Naive thymus-derived CD4-positive, alpha-beta T cell (primary cell): ENCODE data around the gene GRAMD2A. TPM values are rescaled to one million over a fixed set of nuclear protein-coding genes. Genes with fewer than 3 reads are reported as not detected.

ENCODE experiments used
- ATAC-seq: fragments of 150-1000 bp; cut with Tn5 transposase; 2 replicates; pipeline ENCODE4 v1.10.0; 2021; ENCODE audit warnings: mild to moderate bottlenecking, moderate library complexity
- CTCF ChIA-PET: fragments of 350-600 bp; sonication (Branson Sonifier 250); formaldehyde crosslinking; loops from one replicate; lab custom pipeline; 2021; ENCODE audit warnings: antibody characterized with exemption; lab: Charles Lee
- POLR2A ChIA-PET: fragments of 350-600 bp; sonication (Branson Sonifier 250); formaldehyde crosslinking; loops from one replicate; lab custom pipeline; 2021; ENCODE audit warnings: antibody characterized with exemption, inconsistent platforms; lab: Charles Lee
- DNase-seq, 9 donors: peaks; one replicate each; pipeline versions ENCODE4 v3.0.0 to v3.0.0-alpha.2; 2020 to 2022; ENCODE audit warnings: mixed read lengths in 1 of 9
- H3K27ac ChIP-seq: one replicate; pipeline ENCODE4 v1.7.0; 2013; ENCODE audit warnings: mild to moderate bottlenecking, low read depth, low read length, moderate library complexity
- H3K27me3 ChIP-seq, 2 donors: one replicate each; pipeline ENCODE4 v1.7.0; 2013; ENCODE audit warnings: low read length in 2 of 2, mild to moderate bottlenecking in 2 of 2, moderate library complexity in 2 of 2; ENCODE audit not compliant: control insufficient read depth in 2 of 2, insufficient read depth in 2 of 2
- H3K36me3 ChIP-seq, 3 experiments: 1 replicate in 2 of 3; 2 replicates in 1 of 3; pipeline ENCODE4 v1.7.0; 2013; ENCODE audit warnings: low read length in 3 of 3, mild to moderate bottlenecking in 3 of 3, moderate library complexity in 1 of 3; ENCODE audit not compliant: insufficient read depth in 3 of 3, control insufficient read depth in 2 of 3
- H3K4me1 ChIP-seq, 2 donors: one replicate each; pipeline ENCODE4 v1.7.0; 2013; ENCODE audit warnings: low read length in 2 of 2, mild to moderate bottlenecking in 2 of 2, moderate library complexity in 1 of 2; ENCODE audit not compliant: control insufficient read depth in 2 of 2, insufficient read depth in 2 of 2
- H3K4me3 ChIP-seq: 2 replicates; pipeline ENCODE4 v1.7.0; 2013; ENCODE audit warnings: mild to moderate bottlenecking, low read length
- H3K9me3 ChIP-seq, 3 experiments: 1 replicate in 2 of 3; 2 replicates in 1 of 3; pipeline ENCODE4 v1.7.0; 2013; ENCODE audit warnings: low read length in 3 of 3; ENCODE audit not compliant: control insufficient read depth in 2 of 3
- H3K27ac Mint-ChIP-seq, 9 donors: one replicate each; pipeline ENCODE4 v1.8.0; 2020 to 2022; ENCODE audit warnings: mixed read lengths in 9 of 9, mild to moderate bottlenecking in 8 of 9, moderate library complexity in 5 of 9, inconsistent platforms in 2 of 9
- H3K27me3 Mint-ChIP-seq, 5 donors: one replicate each; pipeline ENCODE4 v1.8.0; 2021 to 2022; ENCODE audit warnings: mixed read lengths in 5 of 5, mild to moderate bottlenecking in 1 of 5
- H3K36me3 Mint-ChIP-seq, 5 donors: one replicate each; pipeline ENCODE4 v1.8.0; 2020 to 2022; ENCODE audit warnings: mixed read lengths in 5 of 5, mild to moderate bottlenecking in 3 of 5, inconsistent platforms in 1 of 5
- H3K4me1 Mint-ChIP-seq, 7 donors: one replicate each; pipeline ENCODE4 v1.8.0; 2020 to 2022; ENCODE audit warnings: mixed read lengths in 7 of 7, mild to moderate bottlenecking in 3 of 7, inconsistent platforms in 1 of 7
- H3K4me3 Mint-ChIP-seq, 10 donors: one replicate each; pipeline ENCODE4 v1.8.0; 2020 to 2022; ENCODE audit warnings: mild to moderate bottlenecking in 10 of 10, mixed read lengths in 10 of 10, moderate library complexity in 6 of 10, inconsistent platforms in 2 of 10
- H3K9me3 Mint-ChIP-seq, 11 donors: one replicate each; pipeline ENCODE4 v1.8.0; 2020 to 2022; ENCODE audit warnings: mixed read lengths in 11 of 11, mild to moderate bottlenecking in 4 of 11, inconsistent platforms in 1 of 11, moderate library complexity in 1 of 11
- intact Hi-C, 2 donors: fragments of 100-400 bp; cut with micrococcal nuclease; formaldehyde crosslinking; loops; one replicate each; pipeline ENCODE4 v1.15.1; 2023
- polyA plus RNA-seq, 2 donors: library from polyadenylated mRNA; unstranded; fragments of 300-500 nt; fragmentation: Illumina TruSeq; gene quantifications; one replicate each; pipeline ENCODE4 v1.2.3, GENCODE V29; 2021
- total RNA-seq, 6 experiments: library from RNA in 5 of 6; stranded (reverse) in 5 of 6; gene quantifications; 1 replicate in 5 of 6; 2 replicates in 1 of 6; pipeline ENCODE4 v1.2.3 and lab custom pipeline; 2021 to 2026

Gene GRAMD2A
- total and polyA plus RNA-seq, 7 experiments from 2014 or later = not detected

- Histone ChIP-seq H3K4me1 (no peaks in the 10 kb centered on the region), H3K4me3 (no peak overlapping the region), H3K9me3 (no peaks in the 10 kb centered on the region), H3K27me3 (no peaks in the 10 kb centered on the region), H3K36me3 (peaks cover 24 to 99% (median 33%) of the 10 kb centered on the region in 3 experiments), H3K27ac (no peak overlapping the region)
- Mint-ChIP-seq H3K36me3 (peaks cover 18 to 49% (median 27%) of the 10 kb centered on the region in 5 donors), H3K27ac (peak overlapping the region in 4 of 9 donors; percentile 7 to 75 (median 36)), H3K4me1 (peaks cover 2 to 38% (median 3%) of the 10 kb centered on the region in 7 donors), H3K9me3 (no peaks in the 10 kb centered on the region), H3K27me3 (peaks cover 2 to 3% (median 2%) of the 10 kb centered on the region in 5 donors), H3K4me3 (no peak overlapping the region)
- POLR2A ChIA-PET = no interaction called here
- intact Hi-C loops = no loop called here
- CTCF ChIA-PET = interaction anchor here (1.0 kb wide), 1 partner anchor 38 kb away, joined by 3 read pairs; no protein-coding TSS in a partner anchor
- DNase-seq (no peak), ATAC-seq (no peak)
Observed at GRCh38 chr15:72202801-72203506, 5.4 kb upstream of the GRAMD2A start.

GRCh38 chr15:72202302-72202701 lies 4.7 kb upstream of the GRAMD2A start:
- DNase-seq (no peak), ATAC-seq (no peak)
- no peaks in the 10 kb centered on the region for H3K9me3 ChIP-seq
- no peak overlapping the region for H3K4me3 ChIP-seq
- H3K27me3 ChIP-seq = no peaks in the 10 kb centered on the region
- peaks cover 4 to 36% (median 5%) of the 10 kb centered on the region in 7 donors for H3K4me1 Mint-ChIP-seq
- ChIA-PET CTCF (interaction anchor here (1.0 to 3.8 kb wide), 2 partner anchors 25 to 38 kb away, joined by 3 to 19 read pairs; no protein-coding TSS in a partner anchor), POLR2A (no interaction called here)
- intact Hi-C loops = no loop called here
- H3K27ac ChIP-seq = no peak overlapping the region
- H3K27ac Mint-ChIP-seq = no peak overlapping the region
- H3K4me1 ChIP-seq = no peaks in the 10 kb centered on the region
- no peak overlapping the region for H3K4me3 Mint-ChIP-seq
- H3K9me3 Mint-ChIP-seq = no peaks in the 10 kb centered on the region
- peaks cover 20 to 48% (median 26%) of the 10 kb centered on the region in 5 donors for H3K36me3 Mint-ChIP-seq
- H3K27me3 Mint-ChIP-seq = peaks cover 4 to 6% (median 5%) of the 10 kb centered on the region in 5 donors
- H3K36me3 ChIP-seq = peaks cover 17 to 92% (median 27%) of the 10 kb centered on the region in 3 experiments

- H3K4me1 Mint-ChIP-seq = peaks cover 4 to 31% (median 8%) of the 10 kb centered on the region in 7 donors
- Histone ChIP-seq H3K4me1 (no peaks in the 10 kb centered on the region), H3K9me3 (no peaks in the 10 kb centered on the region), H3K27ac (no peak overlapping the region), H3K27me3 (no peaks in the 10 kb centered on the region), H3K36me3 (peaks cover 9 to 84% (median 23%) of the 10 kb centered on the region in 3 experiments), H3K4me3 (no peak overlapping the region)
- H3K9me3 Mint-ChIP-seq = no peaks in the 10 kb centered on the region
- no peak for ATAC-seq
- ChIA-PET CTCF (interaction anchor here (0.7 to 4.2 kb wide), 8 partner anchors 13 to 85 kb away, joined by 3 to 46 read pairs (median 3); no protein-coding TSS in a partner anchor), POLR2A (no interaction called here)
- DNase-seq = no peak
- intact Hi-C loops = no loop called here
- H3K27me3 Mint-ChIP-seq = peaks cover 7 to 14% (median 11%) of the 10 kb centered on the region in 5 donors
- H3K4me3 Mint-ChIP-seq = no peak overlapping the region
- H3K27ac Mint-ChIP-seq = peak overlapping the region in 5 of 9 donors; percentile 9 to 77 (median 46)
- H3K36me3 Mint-ChIP-seq = peaks cover 14 to 42% (median 18%) of the 10 kb centered on the region in 5 donors
Observed at GRCh38 chr15:72201391-72201921, 3.9 kb upstream of the GRAMD2A start.

- Histone ChIP-seq H3K4me1 (no peaks in the 10 kb centered on the region), H3K27me3 (no peaks in the 10 kb centered on the region), H3K9me3 (no peaks in the 10 kb centered on the region), H3K4me3 (no peak overlapping the region), H3K27ac (no peak overlapping the region), H3K36me3 (peaks cover 6 to 75% (median 23%) of the 10 kb centered on the region in 3 experiments)
- no peaks in the 10 kb centered on the region for H3K9me3 Mint-ChIP-seq
- H3K4me1 Mint-ChIP-seq = peaks cover 4 to 31% (median 8%) of the 10 kb centered on the region in 7 donors
- H3K27me3 Mint-ChIP-seq = peaks cover 13 to 20% (median 17%) of the 10 kb centered on the region in 5 donors
- peaks cover 11 to 40% (median 18%) of the 10 kb centered on the region in 5 donors for H3K36me3 Mint-ChIP-seq
- POLR2A ChIA-PET = interaction anchor here (0.8 to 2.4 kb wide), 2 partner anchors 19 to 27 kb away, joined by 3 to 11 read pairs; no protein-coding TSS in a partner anchor
- peak overlapping the region in 8 of 9 donors; percentile 9 to 87 (median 56) for H3K27ac Mint-ChIP-seq
- CTCF ChIA-PET = interaction anchor here (0.7 to 4.2 kb wide), 10 partner anchors 10 to 285 kb away, joined by 3 to 46 read pairs (median 3); no protein-coding TSS in a partner anchor
- intact Hi-C loops = no loop called here
- ATAC-seq (no peak), DNase-seq (no peak)
- H3K4me3 Mint-ChIP-seq = no peak overlapping the region
Observed at GRCh38 chr15:72200395-72201237, 3.0 kb upstream of the GRAMD2A start.

GRCh38 chr15:72199721-72200212 lies 2.2 kb upstream of the GRAMD2A start:
- H3K9me3 Mint-ChIP-seq = no peaks in the 10 kb centered on the region
- H3K36me3 Mint-ChIP-seq = peaks cover 9 to 36% (median 16%) of the 10 kb centered on the region in 5 donors
- H3K27ac Mint-ChIP-seq = peak overlapping the region in 1 of 9 donors; percentile 56
- ChIA-PET POLR2A (interaction anchor here (0.8 to 2.4 kb wide), 2 partner anchors 20 to 27 kb away, joined by 3 to 11 read pairs; no protein-coding TSS in a partner anchor), CTCF (interaction anchor here (0.7 to 4.2 kb wide), 8 partner anchors 10 to 286 kb away, joined by 3 to 46 read pairs (median 6); no protein-coding TSS in a partner anchor)
- intact Hi-C loops = loop anchor here (1.0 to 10.0 kb wide), 7 partner anchors 27 to 335 kb away; partner anchors contain the start of genes PARP6 (in 2 of the 2), MYO9A (in 1 of the 2) and SENP8 (in 1 of the 2)
- ATAC-seq (peak; percentile 83), DNase-seq (peak; percentile 54 to 76 (median 67))
- H3K4me3 Mint-ChIP-seq = no peak overlapping the region
- H3K27me3 ChIP-seq = no peaks in the 10 kb centered on the region
- H3K27ac ChIP-seq = no peak overlapping the region
- peaks cover 4 to 31% (median 8%) of the 10 kb centered on the region in 7 donors for H3K4me1 Mint-ChIP-seq
- H3K27me3 Mint-ChIP-seq = peaks cover 13 to 22% (median 19%) of the 10 kb centered on the region in 5 donors
- no peaks in the 10 kb centered on the region for H3K4me1 ChIP-seq
- peaks cover 6 to 67% (median 23%) of the 10 kb centered on the region in 3 experiments for H3K36me3 ChIP-seq
- no peaks in the 10 kb centered on the region for H3K9me3 ChIP-seq
- H3K4me3 ChIP-seq = no peak overlapping the region
